AG09319 (cell line): ENCODE results near the gene PTGES3.
A peak's percentile ranks its signal among the peaks of the same experiment; 100 is the strongest.
"Not testable (repeated sequence)": the region's sequence is repeated elsewhere in the genome, so short reads cannot be mapped to it uniquely, and the experiment has no call there.

Source experiments
- DNase-seq: peaks from one replicate; pipeline ENCODE4 v3.0.0-alpha.2; 2010; ENCODE audit warnings: low read depth; ENCODE audit errors: extremely low read depth
- CTCF ChIP-seq: IDR thresholded peaks from 2 replicates; pipeline ENCODE4 v1.5.1; 2011; ENCODE audit warnings: low read depth, mild to moderate bottlenecking, inconsistent platforms, low read length, moderate library complexity

The PTGES3 gene

GRCh38 chr12:56688129-56688845 is at the start of gene PTGES3:
Gene PTGES3, minus strand, starts transcription at chr12:56688284. Its CDS starts 285 bp downstream, at chr12:56687999.
- DNase-seq = peak; percentile 96
- TF ChIP-seq CTCF = no peak

GRCh38 chr12:56728139-56728861 is 40.2 kb upstream of the PTGES3 start:
- no peak for TF ChIP-seq CTCF
- no peak for DNase-seq

GRCh38 chr12:56726196-56726675 is 38.2 kb upstream of the PTGES3 start:
- DNase-seq = not testable (repeated sequence)

GRCh38 chr12:56725723-56726102 is 37.6 kb upstream of the PTGES3 start:
- no peak for TF ChIP-seq CTCF
- DNase-seq = no peak

GRCh38 chr12:56724972-56725722 is 37.1 kb upstream of the PTGES3 start, which contains the start of gene NACA:
Gene NACA, minus strand, starts transcription at chr12:56725299. Its CDS starts 778 bp downstream, at chr12:56724521.
- peak; percentile 96 for DNase-seq
- TF ChIP-seq CTCF = no peak

- no peak for DNase-seq
- TF ChIP-seq CTCF = no peak
Observed at GRCh38 chr12:56724701-56724971, 36.6 kb upstream of the PTGES3 start.

- peak; percentile 67 for DNase-seq
- no peak for TF ChIP-seq CTCF
Observed at GRCh38 chr12:56723889-56724700, 36.0 kb upstream of the PTGES3 start.
